ENCODE results near the gene CAMK2A.

DNA sequence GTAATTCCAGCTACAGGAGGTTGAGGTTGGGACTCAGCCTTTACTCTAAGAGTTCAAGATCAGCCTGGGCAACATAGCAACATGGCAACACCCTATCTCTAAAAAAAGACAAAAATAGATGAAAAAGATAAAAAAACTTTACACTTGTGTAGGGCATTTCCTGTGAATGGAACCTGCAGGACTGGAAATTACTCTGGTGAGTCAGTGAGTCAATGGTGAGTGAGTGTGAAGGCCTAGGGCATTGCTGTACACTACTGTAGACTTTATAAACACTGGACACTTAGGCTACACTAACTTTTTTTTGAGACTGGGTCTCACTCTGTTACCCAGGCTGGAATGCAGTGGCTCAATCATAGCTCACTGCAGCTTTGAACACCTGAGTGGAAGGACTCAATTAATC, 32.6 kb upstream of the CAMK2A start:
- no peak for TF ChIP-seq POLR2AphosphoS5 (IDR thresholded peaks at IDR 0.05)
- TF ChIP-seq, protein P1, sequence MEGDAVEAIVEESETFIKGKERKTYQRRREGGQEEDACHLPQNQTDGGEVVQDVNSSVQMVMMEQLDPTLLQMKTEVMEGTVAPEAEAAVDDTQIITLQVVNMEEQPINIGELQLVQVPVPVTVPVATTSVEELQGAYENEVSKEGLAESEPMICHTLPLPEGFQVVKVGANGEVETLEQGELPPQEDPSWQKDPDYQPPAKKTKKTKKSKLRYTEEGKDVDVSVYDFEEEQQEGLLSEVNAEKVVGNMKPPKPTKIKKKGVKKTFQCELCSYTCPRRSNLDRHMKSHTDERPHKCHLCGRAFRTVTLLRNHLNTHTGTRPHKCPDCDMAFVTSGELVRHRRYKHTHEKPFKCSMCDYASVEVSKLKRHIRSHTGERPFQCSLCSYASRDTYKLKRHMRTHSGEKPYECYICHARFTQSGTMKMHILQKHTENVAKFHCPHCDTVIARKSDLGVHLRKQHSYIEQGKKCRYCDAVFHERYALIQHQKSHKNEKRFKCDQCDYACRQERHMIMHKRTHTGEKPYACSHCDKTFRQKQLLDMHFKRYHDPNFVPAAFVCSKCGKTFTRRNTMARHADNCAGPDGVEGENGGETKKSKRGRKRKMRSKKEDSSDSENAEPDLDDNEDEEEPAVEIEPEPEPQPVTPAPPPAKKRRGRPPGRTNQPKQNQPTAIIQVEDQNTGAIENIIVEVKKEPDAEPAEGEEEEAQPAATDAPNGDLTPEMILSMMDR (IDR thresholded peaks at IDR 0.05), result no peak

Data from gastroesophageal sphincter (tissue), 3 donors.